Activated naive CD4-positive, alpha-beta T cell treated with Interleukin-2 at 50 U/mL for 16 hours (primary cell): ENCODE results near the gene HEXA.
"Not testable (repeated sequence)": the region's sequence is repeated elsewhere in the genome, so short reads cannot be mapped to it uniquely, and the experiment has no call there.

Experiments used
- DNase-seq: peaks from one replicate; pipeline ENCODE4 v3.0.0-alpha.2; 2020

Gene HEXA

DNA sequence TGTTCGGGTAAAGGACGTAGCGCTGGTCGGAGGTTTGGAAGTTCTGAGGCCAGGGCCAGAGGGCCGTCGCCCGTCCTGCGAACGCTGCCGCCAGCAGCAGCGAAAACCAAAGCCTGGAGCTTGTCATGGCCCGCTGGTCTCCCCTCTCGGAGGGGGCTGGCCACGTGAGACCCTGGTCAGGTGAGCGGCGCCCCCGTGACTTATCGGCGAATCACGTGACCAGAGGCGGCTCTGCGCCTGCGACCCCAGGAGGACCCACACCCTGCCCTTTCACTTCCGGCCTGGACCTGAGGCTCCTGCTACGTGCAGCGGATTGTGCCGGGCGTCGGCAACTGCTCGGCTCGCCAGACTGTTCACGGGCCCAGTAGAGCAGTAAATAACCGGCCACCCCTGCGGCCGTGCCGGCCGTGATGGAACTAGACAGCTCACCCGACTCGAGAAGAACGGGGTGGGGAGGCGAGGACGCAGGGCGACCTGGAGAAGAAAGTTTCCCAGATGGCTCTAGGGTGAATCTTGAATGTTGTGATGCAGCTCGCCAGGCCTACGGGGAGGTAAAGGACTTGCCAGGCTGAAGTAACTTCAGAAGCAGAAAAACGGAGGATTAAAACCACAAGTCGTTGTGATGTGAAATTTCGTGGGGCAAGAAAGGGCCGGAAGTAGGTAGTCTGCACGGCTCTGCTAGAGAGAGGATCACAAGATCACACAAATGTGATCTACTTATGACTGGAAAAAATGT, at the start of gene HEXA:
Gene HEXA (minus strand): TSS at position 169 of the 736 bp plus-strand sequence. CDS start 42 bp downstream, at position 127.
- DNase-seq = peak; percentile 96

DNA sequence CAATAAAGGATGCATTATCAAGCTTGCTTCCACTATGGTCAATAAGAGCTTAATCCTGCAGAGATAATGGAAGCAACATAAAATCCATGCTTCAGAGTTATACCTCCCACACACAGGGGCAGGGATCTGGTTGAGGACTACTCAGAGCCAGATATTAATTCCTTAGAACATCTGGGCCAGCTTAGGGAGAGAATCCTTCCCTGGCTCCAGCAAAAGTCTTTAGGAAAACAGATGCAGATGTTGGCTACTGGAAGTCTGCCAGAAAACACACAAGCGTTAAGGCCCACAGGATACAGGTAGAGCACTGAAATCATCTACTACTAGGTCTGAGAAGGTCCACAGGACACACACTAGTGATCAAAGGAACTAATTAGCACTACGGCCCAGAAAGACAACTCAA, 47.4 kb upstream of the HEXA start:
- no peak for DNase-seq

DNA sequence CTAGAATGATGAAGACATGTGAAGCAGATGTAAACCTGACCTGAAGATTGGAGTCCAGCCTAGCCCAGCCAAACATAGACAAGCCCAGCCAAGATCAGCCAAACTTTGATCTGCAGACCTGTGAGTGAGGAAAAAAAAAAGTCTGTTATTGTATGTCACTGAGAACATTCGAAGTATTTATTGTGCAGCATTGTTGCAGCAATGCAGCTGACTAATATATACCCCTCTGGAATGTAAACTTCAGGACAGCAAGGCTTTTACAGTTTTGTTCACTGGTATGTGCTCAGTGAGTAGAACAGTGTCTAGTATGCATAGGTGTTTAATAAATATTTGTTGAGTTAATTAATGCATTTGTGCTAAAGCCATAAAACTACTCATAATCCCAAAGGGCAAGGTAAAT, 45.7 kb upstream of the HEXA start:
- no peak for DNase-seq

DNA sequence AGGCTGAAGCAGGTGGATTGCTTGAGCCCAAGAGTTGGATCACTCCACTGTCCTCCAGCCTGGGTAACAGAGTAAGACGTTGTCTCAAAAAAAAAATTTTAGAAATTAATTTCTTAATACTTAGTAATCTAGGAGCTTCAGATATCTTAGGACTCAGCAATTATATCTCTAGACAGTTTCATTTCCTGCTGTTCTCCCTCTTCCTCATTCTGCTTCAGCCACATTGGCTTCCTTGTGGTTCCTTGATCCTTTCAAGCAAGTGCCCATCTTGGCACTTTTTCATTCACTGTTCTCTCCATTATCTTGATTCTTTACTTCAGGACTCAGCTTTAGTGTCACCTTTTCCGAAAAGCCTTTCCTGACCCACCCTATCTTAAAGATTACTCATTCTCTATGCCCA, 44.8 kb upstream of the HEXA start:
- DNase-seq = no peak

DNA sequence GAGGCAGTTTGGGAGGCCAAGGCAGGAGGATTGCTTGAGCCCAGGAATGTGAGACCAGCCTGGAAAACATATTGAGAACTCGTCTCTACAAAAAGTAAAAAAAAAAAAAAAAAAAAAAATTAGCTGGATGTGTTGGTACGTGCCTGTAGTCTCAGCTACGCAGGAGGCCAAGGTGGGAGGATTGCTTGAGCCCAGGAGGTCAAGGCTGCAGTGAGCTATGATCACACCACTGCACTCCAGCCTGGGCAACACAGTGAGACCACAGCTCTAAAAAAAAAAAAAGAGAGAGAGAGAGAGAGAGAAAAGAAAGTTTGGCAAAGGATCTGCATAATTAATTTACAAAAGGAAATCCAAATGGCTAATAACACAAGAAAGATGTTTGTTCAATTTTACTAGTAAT, 44.0 kb upstream of the HEXA start:
- not testable (repeated sequence) for DNase-seq

DNA sequence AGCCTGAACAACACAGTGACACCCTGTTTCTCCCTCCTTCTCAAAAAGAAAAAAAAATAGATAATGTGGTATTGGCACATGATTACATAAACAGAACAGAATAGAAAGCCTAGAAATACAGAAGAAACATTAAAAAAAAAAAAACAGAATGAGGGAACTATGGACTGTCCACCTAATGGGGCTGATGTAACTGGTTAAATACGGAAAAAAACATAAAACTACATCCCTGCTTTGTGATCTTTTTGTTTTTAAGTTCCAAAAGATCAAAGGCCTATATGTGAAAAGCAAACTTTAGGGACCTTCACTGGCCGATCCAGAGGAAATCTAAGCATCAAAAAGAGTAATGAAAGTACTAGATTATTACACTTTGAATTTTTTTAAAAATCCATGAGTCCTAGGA, 39.5 kb upstream of the HEXA start:
- DNase-seq = no peak

DNA sequence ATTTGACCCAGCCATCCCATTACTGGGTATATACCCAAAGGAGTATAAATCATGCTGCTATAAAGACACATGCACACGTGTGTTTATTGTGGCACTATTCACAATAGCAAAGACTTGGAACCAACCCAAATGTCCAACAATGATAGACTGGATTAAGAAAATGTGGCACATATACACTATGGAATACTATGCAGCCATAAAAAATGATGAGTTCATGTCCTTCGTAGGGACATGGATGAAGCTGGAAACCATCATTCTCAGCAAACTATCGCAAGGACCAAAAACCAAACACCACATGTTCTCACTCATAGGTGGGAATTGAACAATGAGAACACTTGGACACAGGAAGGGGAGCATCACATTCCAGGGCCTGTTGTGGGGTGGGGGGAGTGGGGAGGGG, 37.5 kb upstream of the HEXA start:
- DNase-seq = not testable (repeated sequence)

DNA sequence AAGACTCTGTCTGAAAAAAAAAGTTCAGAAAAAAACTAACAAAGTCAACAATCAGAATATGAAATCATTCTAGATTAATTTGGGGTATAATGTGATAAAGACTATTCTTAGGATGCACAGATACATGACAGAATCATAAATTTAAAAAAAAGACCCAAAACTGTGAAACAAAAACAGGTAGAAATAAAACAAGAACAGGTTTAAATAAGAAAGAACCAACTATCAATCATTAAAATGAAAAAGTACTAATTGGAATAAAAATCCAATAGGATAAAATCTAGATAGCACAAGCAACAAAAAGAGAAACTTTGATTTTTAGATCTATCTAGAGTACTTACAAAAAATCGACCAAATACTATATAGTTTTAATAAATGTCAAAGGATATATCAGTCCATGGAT, 35.7 kb upstream of the HEXA start:
- no peak for DNase-seq

DNA sequence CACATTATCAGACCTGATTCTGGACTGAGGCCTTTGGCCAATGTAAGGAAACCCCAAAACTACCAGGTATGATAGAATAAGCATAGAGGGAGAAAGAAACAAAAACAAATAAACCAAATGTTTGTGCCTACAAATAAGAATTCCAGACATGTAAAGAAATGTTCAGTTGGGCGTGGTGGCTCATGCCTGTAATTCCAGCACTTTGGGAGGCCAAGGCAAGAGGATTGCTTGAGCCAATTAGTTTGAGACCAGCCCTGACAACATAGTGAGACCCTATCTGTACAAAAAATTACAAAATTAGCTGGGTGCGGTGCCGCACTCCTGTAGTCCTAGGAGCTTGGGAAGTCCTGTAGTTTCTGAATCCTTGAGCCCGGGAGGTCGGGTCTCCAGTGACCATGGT, 35.3 kb upstream of the HEXA start:
- DNase-seq = no peak

DNA sequence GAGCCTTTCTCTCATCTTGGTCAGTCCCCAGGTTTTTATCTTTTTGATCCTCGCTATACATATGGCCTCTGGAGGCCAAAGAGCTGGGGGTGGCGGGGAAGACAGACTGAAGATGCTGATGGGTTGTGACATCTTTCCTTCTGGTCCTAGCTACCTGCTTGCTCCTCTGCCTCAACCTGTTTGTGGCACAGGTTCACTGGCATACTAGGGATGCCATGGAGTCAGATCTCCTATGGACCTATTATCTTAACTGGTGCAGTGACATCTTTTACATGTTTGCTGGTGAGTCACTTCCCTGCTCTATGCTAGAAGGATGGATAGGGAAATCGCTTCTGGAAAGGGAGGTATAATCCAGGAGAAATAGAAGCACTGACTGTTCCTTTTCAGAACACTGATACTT, 31.1 kb upstream of the HEXA start:
- no peak for DNase-seq

DNA sequence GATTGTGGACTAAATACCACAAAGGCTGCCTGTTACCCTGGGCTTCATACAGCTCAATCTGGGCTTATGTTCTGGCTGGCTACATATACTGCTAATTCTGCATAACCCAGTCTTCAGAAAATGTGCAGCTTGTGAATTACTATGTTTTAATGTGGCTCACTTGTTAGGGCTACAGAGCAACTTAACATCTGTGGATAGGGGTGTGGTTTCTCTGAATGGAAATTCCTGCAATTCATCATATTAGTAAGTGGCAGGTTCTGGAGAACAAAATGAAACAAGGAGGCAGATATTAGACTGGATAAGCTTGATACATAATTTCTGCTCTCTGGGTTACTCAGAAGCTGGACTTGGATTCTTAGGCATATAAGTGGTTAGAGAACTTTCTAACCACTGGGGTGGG, 29.0 kb upstream of the HEXA start:
- DNase-seq = no peak

DNA sequence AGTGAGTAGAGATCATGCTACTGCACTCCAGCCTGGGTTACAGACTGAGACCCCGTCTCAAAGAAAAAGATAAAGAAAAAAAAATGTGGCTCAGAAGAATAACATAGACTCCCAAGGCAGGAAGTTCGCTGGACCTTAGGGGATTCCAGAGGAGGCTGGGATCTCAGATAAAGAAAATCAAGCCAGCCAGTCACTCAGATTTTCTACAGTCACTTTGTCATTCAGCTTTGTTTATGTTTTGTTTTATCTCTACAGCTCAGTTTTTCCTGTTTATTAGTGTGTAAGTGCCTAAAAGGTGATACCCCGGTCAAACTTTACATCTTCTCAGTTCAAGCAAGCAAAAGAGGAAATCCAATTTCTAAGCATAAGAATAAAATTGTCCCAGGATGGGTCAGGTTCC, 28.5 kb upstream of the HEXA start:
- no peak for DNase-seq

DNA sequence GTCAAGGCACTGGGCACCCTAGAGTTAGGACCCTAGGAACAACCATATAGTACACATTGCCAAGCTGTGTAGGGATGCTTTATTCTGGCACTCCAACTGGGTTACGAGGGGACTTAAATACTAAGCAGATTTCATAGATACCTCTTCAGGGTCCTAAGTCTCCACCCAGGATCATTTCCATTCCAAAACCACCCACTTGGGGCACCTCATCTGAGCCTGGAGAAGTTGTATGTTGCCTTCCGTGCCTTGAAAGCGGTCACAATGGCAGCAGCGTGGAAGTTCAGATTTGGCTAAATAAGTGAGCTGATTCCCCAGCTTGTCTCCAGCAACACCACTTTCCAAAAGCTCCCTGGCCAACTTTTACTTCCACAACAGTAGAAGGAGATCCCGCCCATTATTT, 26.9 kb upstream of the HEXA start:
- DNase-seq = no peak

DNA sequence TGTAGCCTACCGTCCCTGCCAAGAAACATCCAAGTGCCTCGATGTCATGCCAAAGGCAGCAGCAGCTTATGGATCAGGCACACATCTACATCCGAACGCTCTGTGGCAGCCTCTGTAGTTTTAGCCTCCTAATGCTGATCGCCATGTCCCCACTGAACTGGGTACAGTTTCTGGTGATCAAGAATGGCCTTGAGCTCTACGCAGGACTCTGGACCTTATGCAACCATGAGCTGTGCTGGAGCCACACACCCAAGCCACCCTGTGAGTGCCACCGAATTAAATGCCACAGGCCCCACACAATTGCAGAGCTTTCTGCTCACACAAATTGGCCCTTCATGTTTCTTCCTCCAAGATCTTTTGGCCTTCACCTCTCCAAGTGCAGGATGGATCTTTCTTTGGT, 22.8 kb upstream of the HEXA start:
- DNase-seq = no peak

DNA sequence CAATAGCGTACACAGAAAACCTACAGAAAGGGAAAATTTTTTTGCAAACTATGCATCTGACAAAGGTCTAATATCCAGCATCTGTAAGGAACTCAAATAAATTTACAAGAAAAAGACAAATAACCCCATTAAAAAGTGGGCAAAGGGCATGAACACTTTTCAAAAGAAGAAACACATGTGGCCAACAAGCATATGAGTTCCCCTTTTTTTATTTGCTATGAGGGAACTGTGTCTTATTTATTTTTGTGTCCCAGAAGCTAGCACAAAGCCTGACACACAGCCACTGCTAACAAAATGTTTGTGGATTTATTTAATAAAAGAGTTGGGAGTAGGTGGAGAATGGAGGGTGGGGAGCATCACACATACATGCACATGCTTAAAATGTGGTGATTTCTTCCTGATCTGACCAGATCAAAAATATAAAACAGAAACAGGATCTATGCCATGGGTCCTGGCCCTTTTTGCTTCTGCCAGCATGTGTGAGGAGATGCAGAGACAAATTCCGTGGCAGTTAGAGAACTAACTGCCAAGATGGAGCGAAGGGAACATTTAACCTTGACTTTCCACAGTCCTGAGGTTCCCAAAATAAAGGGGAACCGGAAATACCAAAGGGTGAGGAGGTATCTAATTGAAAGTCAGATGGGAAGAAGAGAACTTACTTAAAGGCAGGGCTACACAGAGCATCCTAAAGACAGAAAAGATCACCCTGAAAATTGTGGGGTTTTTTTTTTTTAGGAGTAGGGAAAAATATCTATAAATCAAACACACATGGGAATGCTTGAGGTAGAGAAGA, 22.2 kb upstream of the HEXA start, which contains the start of gene TMEM202:
Gene TMEM202 (plus strand): TSS at position 510 of the 793 bp plus-strand sequence. CDS start 22 bp downstream, at position 532.
- DNase-seq = no peak

DNA sequence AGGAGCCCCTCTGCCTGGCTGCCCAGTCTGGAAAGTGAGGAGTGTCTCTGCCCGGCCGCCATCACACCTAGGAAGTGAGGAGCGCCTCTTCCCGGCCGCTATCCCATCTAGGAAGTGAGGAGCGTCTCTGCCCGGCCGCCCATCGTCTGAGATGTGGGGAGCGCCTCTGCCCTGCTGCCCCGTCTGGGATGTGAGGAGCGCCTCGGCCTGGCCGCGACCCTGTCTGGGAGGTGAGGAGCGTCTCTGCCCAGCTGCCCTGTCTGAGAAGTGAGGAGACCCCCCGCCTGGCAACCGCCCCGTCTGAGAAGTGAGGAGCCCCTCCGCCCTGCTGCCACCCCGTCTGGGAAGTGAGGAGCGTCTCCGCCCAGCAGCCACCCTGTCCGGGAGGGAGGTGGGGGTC, 20.5 kb upstream of the HEXA start:
- DNase-seq = not testable (repeated sequence)

DNA sequence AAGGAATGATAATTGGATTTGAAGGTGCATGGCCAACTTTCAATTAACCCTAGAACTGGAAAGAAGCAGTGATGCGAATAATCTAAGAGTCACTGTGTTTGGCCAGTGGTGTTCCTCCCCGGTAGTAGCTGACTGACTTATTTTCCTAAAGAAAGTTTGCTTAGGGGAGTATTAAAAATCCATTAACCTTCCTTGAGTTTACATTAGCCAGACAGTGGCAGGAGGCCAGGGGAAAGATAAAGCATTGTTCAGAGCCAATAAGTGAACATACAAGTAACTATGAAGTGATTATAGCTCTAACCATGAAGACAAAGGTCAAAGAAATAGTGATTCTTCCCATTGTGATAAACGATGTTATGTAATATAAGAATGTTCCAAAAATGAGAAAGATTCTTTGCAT, 13.4 kb upstream of the HEXA start:
- no peak for DNase-seq

DNA sequence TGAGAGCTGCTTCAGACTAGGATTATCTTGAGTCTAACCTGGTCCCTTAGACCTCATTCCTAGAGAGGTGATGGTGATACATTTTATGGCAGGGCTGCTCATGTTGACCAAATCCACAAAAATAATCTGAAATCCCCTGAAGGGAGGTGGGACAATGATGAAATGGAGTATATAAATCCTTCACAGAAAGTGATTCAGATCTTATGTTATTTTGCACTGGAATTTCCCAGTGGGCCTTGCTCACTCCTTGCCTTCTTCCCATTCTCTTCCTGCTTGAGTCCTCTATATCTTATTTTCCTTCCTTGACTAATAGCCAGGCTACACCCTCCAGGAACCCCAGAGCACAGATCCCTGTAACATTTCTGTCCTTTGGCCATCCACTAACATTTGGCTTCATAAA, 11.9 kb upstream of the HEXA start:
- no peak for DNase-seq

DNA sequence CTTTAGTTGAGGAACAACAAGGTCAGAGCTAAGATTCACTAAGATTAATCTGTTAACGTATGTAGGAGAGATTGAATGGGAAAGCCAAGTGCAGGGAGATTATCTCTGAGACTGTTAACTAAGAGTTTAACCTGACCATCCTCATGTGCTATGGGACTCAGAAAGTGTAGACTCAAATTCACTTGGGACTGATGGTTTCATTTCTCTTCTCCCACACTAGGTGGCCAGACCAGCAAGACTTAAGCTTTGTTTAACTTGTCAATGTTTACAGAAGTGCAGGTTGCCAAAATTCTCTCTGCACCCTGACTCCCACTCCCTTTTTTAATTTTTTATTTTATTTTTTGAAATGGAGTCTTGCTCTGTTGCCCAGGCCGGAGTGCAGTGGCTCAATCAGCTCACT, 6.3 kb upstream of the HEXA start:
- no peak for DNase-seq

DNA sequence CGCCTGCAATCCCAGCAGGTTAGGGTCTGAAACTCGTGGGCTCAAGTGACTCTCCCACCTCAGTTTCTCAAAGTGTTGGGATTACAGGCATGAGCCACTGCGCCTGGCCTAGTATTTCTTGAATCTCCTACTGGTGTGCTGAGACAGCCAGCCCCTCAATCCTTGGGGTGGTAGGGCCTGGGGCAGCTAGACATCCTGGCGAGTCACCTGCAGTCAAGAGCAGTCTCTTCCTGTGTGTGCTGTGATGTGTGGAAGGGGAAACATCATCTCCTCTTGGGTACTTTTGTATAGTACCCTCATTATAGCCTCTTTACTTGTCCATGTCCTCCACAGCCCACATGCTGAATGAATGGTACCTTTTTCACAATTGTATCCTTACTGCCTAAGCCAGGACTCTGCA, 4.9 kb upstream of the HEXA start:
- DNase-seq = no peak

DNA sequence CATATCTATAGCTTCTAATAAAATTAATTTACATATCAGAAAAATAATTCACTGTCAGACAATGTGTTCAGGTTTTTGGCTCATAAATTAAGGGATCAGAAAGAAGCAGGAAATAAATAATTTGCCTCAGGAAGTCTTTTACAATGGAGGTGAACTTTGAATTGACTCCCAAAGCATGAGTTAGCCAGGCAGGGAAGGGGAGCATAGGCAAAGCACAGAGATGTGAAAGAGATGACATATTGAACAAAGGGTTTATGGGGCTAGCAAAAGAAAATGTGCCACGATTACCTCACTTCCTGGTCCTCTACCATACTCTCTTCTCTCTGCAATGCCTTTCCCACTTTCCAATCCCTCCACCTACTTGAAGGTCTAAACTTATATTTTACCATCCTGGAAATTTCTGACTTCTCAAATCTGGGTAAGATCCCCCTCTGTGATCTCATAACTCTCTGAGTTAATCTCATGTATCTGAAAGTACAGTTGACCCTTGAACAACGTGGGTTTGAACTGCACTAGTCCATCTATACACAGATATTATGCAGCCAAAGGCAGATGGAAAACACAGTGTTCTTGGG, 4.1 kb upstream of the HEXA start:
- DNase-seq = no peak

DNA sequence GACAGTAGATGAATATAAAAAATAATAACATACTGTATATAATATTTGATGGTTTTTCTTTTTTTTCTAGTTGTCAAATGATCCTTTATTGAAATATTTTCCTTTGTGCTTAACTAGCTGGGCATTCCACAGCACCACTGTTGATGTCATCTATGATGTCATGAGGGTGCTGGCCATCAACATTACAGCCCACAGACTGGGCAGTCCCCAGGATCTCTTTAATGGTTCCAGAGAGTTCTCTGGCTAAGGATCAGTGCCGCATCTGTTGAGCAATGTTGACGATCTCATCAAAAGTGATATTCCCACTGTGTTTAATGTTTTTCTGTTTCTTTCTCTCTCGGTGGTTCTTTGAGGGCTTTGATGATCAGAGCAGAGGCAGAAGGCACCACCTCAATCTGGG, 3.3 kb upstream of the HEXA start:
- not testable (repeated sequence) for DNase-seq

DNA sequence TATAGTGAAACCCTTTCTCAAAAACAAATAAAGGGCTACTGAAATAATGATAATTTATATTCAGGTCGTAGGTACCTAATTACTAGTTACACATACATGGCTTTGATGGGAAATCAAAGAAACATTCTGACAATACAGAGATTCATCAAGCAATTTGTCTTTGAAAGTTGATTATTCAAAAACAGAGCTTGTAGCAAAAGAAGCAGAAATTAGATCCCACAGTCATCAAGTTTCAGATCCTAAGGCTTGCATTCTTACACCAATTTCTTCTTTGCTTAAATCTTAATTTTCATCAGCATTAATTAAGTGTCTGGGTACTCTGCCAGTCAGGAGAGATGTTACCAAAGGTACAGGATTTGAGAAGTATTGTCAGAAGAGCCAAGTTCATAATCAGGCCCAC, 1.5 kb upstream of the HEXA start:
- no peak for DNase-seq

DNA sequence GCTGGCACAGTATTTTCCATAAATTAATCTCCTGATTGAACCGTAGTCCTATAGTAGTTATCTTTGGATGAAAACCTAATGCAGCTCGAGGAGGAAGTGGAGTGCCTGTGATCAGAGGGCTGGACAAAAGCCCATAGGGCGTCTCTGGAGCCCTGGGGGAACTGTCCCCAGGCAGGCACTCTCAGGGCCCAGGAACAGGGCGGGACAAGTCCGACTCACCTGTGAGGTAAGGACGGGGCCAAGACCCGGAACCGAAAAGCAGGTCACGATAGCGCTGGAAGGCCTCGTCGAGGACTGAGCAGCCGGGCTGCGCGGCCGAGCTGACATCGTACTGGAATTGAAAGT, 341 bp downstream of the HEXA start:
- DNase-seq = no peak
